ENCODE measurements around the gene CLPTM1L.

Gene CLPTM1L

GRCh38 chr5:1385395-1386273, 40.7 kb upstream of the CLPTM1L start:
- H3K9ac ChIP-seq (ENCODE audit: low read depth, low read length, poor library complexity, severe bottlenecking) = peak overlapping the region; percentile 66

GRCh38 chr5:1384521-1384920, 39.6 kb upstream of the CLPTM1L start:
- Histone ChIP-seq H3K27me3 (ENCODE audit: insufficient read depth, low read length, poor library complexity, severe bottlenecking) (no peaks in the 10 kb centered on the region), H3K9ac (ENCODE audit: low read depth, low read length, poor library complexity, severe bottlenecking) (no peak overlapping the region), H3K4me2 (ENCODE audit: low read depth, low read length, poor library complexity, severe bottlenecking) (no peak overlapping the region), H3K4me3 (ENCODE audit: low read length, poor library complexity, severe bottlenecking) (no peak overlapping the region), H3F3A (ENCODE audit: low read depth) (no peaks in the 10 kb centered on the region), H3K79me2 (ENCODE audit: insufficient read depth, low read length) (no peaks in the 10 kb centered on the region), H2AFZ (ENCODE audit: low read length) (no peak overlapping the region), H3K4me1 (ENCODE audit: insufficient read depth, low read length, poor library complexity, severe bottlenecking) (peaks cover 13% of the 10 kb centered on the region), H4K20me1 (ENCODE audit: insufficient read depth, low read length, poor library complexity, severe bottlenecking) (no peaks in the 10 kb centered on the region), H3K9me2 (replicated peaks; ENCODE audit: low read depth, low read length) (no peaks in the 10 kb centered on the region), H3K36me3 (ENCODE audit: insufficient read depth, low read length) (no peaks in the 10 kb centered on the region), H3K9me3 (ENCODE audit: insufficient read depth, low read depth, low read length) (no peaks in the 10 kb centered on the region)
- TF ChIP-seq EZH2phosphoT487 (IDR thresholded peaks at IDR 0.05; ENCODE audit: borderline replicate concordance) = no peak
- TF ChIP-seq CTCF (conservative IDR thresholded peaks at IDR 0.05; ENCODE audit: low read length) = no peak

More at GRCh38 chr5:1385395-1386273, 40.7 kb upstream of the CLPTM1L start:
- H4K20me1 ChIP-seq (ENCODE audit: insufficient read depth, low read length, poor library complexity, severe bottlenecking) = no peaks in the 10 kb centered on the region
- H3K27me3 ChIP-seq (ENCODE audit: insufficient read depth, low read length, poor library complexity, severe bottlenecking) = no peaks in the 10 kb centered on the region
- H3K4me3 ChIP-seq (ENCODE audit: low read length, poor library complexity, severe bottlenecking) = peak overlapping the region; percentile 77
- peak overlapping the region; percentile 92 for H2AFZ ChIP-seq (ENCODE audit: low read length)
- H3K4me2 ChIP-seq (ENCODE audit: low read depth, low read length, poor library complexity, severe bottlenecking) = peak overlapping the region; percentile 84
- no peaks in the 10 kb centered on the region for H3K79me2 ChIP-seq (ENCODE audit: insufficient read depth, low read length)
- H3K9me2 ChIP-seq (replicated peaks; ENCODE audit: low read depth, low read length) = no peaks in the 10 kb centered on the region
- H3K36me3 ChIP-seq (ENCODE audit: insufficient read depth, low read length) = no peaks in the 10 kb centered on the region
- H3F3A ChIP-seq (ENCODE audit: low read depth) = no peaks in the 10 kb centered on the region
- H3K4me1 ChIP-seq (ENCODE audit: insufficient read depth, low read length, poor library complexity, severe bottlenecking) = peaks cover 13% of the 10 kb centered on the region
- TF ChIP-seq CTCF (conservative IDR thresholded peaks at IDR 0.05; ENCODE audit: low read length) (no peak), EZH2phosphoT487 (IDR thresholded peaks at IDR 0.05; ENCODE audit: borderline replicate concordance) (no peak)
- H3K9me3 ChIP-seq (ENCODE audit: insufficient read depth, low read depth, low read length) = no peaks in the 10 kb centered on the region

- H3K4me1 ChIP-seq (ENCODE audit: insufficient read depth, low read length, poor library complexity, severe bottlenecking) = peaks cover 13% of the 10 kb centered on the region
- no peaks in the 10 kb centered on the region for H3K79me2 ChIP-seq (ENCODE audit: insufficient read depth, low read length)
- no peak overlapping the region for H3K9ac ChIP-seq (ENCODE audit: low read depth, low read length, poor library complexity, severe bottlenecking)
- TF ChIP-seq EZH2phosphoT487 (IDR thresholded peaks at IDR 0.05; ENCODE audit: borderline replicate concordance) (no peak), CTCF (conservative IDR thresholded peaks at IDR 0.05; ENCODE audit: low read length) (no peak)
- H3K4me3 ChIP-seq (ENCODE audit: low read length, poor library complexity, severe bottlenecking) = no peak overlapping the region
- no peaks in the 10 kb centered on the region for H3K36me3 ChIP-seq (ENCODE audit: insufficient read depth, low read length)
- no peaks in the 10 kb centered on the region for H3F3A ChIP-seq (ENCODE audit: low read depth)
- no peak overlapping the region for H2AFZ ChIP-seq (ENCODE audit: low read length)
- H4K20me1 ChIP-seq (ENCODE audit: insufficient read depth, low read length, poor library complexity, severe bottlenecking) = no peaks in the 10 kb centered on the region
- H3K9me2 ChIP-seq (replicated peaks; ENCODE audit: low read depth, low read length) = no peaks in the 10 kb centered on the region
- no peak overlapping the region for H3K4me2 ChIP-seq (ENCODE audit: low read depth, low read length, poor library complexity, severe bottlenecking)
- no peaks in the 10 kb centered on the region for H3K9me3 ChIP-seq (ENCODE audit: insufficient read depth, low read depth, low read length)
- H3K27me3 ChIP-seq (ENCODE audit: insufficient read depth, low read length, poor library complexity, severe bottlenecking) = no peaks in the 10 kb centered on the region
Measured at GRCh38 chr5:1383886-1384401, 39.0 kb upstream of the CLPTM1L start.

Measured in Loucy (cell line).